HepG2 (cell line): ENCODE data around the gene LRRC3C. TPM values are rescaled to one million over a fixed set of nuclear protein-coding genes. Genes with fewer than 3 reads are reported as not detected.

Experiments
- ATAC-seq: fragments of 200-7000 bp; cut with Tn5 transposase; 3 replicates; pipeline ENCODE4 v1.9.1; 2020; ENCODE audit warnings: mild to moderate bottlenecking, moderate library complexity
- BruUV-seq: library from RNA; stranded (reverse); fragments of 400-500 nt; replicated peaks from 2 replicates; lab custom pipeline; 2021; lab: Mats Ljungman, UMichigan
- CTCF ChIA-PET: fragments of 300-600 bp; formaldehyde crosslinking; extraction: SDS; loops from one replicate; lab custom pipeline; 2021; ENCODE audit warnings: low total read pairs, inconsistent platforms, low intra/inter-chr PET ratio; lab: Yijun Ruan, JAX
- POLR2A ChIA-PET: fragments of 350-600 bp; sonication (Branson Sonifier 250); formaldehyde crosslinking; loops from one replicate; lab custom pipeline; 2020; ENCODE audit warnings: antibody characterized with exemption, inconsistent platforms; lab: Yijun Ruan, JAX
- DNase-seq: peaks from one replicate; pipeline ENCODE4 v3.0.0-alpha.2; 2015; ENCODE audit warnings: low spot score
- FAIRE-seq: peaks from 3 replicates; lab custom pipeline; 2011; peaks lifted over from hg19 to GRCh38; lab: Jason Lieb, UNC
- H2AFZ ChIP-seq: one replicate; pipeline ENCODE4 v1.6.1; 2011; ENCODE audit warnings: low read length, inconsistent platforms
- H3K27ac ChIP-seq: fragments of 300-600 bp; 3 replicates; pipeline ENCODE4 v1.8.0; 2011; ENCODE audit warnings: mixed run types, mild to moderate bottlenecking, mixed read lengths, low read length, inconsistent platforms; ENCODE audit not compliant: insufficient read depth; ENCODE audit errors: extremely low read length
- H3K27me3 ChIP-seq, 2 experiments: fragments of 200-600 bp in 1 of 2; 2 replicates in 1 of 2; 3 replicates in 1 of 2; pipeline versions ENCODE4 v1.6.0 to v1.8.0; 2011; ENCODE audit warnings: low read length in 2 of 2, mild to moderate bottlenecking in 2 of 2, moderate library complexity in 2 of 2, inconsistent platforms in 1 of 2; ENCODE audit not compliant: insufficient read depth in 2 of 2, control insufficient read depth in 1 of 2
- H3K36me3 ChIP-seq, 2 experiments: fragments of 200-600 bp in 1 of 2; replicated peaks in 1 of 2; 2 replicates in 1 of 2; 3 replicates in 1 of 2; pipeline versions ENCODE4 v1.5.1 to v1.8.0; 2011; ENCODE audit warnings: low read length in 2 of 2, inconsistent platforms in 1 of 2; ENCODE audit not compliant: insufficient read depth in 2 of 2, control insufficient read depth in 1 of 2
- H3K4me1 ChIP-seq: 2 replicates; pipeline ENCODE4 v1.5.1; 2012; ENCODE audit warnings: low read length, inconsistent platforms; ENCODE audit not compliant: insufficient read depth
- H3K4me2 ChIP-seq: 2 replicates; pipeline ENCODE4 v1.6.0; 2011; ENCODE audit warnings: low read depth, low read length, inconsistent platforms
- H3K4me3 ChIP-seq, 3 experiments: fragments of 200-600 bp in 1 of 3; sonication (generic), shearing (Covaris generic) in 1 of 3; replicated peaks in 1 of 3; 2 replicates each; pipeline ENCODE4 v1.5.1; 2011 to 2016; ENCODE audit warnings: low read length in 3 of 3, inconsistent platforms in 2 of 3, low read depth in 2 of 3, mild to moderate bottlenecking in 2 of 3, control low read depth in 1 of 3, mixed read lengths in 1 of 3; ENCODE audit not compliant: insufficient read depth in 1 of 3
- H3K79me2 ChIP-seq: one replicate; pipeline ENCODE4 v1.6.1; 2011; ENCODE audit warnings: low read length, inconsistent platforms; ENCODE audit not compliant: insufficient read depth
- H3K9ac ChIP-seq: 2 replicates; pipeline ENCODE4 v1.6.0; 2011; ENCODE audit warnings: mild to moderate bottlenecking, low read depth, low read length, inconsistent platforms; ENCODE audit not compliant: insufficient read depth
- H3K9me3 ChIP-seq: 2 replicates; pipeline ENCODE4 v1.5.1; 2012; ENCODE audit warnings: mild to moderate bottlenecking, low read length
- H4K20me1 ChIP-seq: 2 replicates; pipeline ENCODE4 v1.6.0; 2011; ENCODE audit warnings: inconsistent platforms, mild to moderate bottlenecking, low read length, moderate library complexity; ENCODE audit not compliant: insufficient read depth
- RARG ChIP-seq: sonication (generic); formaldehyde crosslinking; IDR thresholded peaks from 2 replicates; pipeline ENCODE4 v1.4.0; 2020; ENCODE audit warnings: low read depth, mild to moderate bottlenecking, missing genetic modification reagents
- TFAP4 ChIP-seq: sonication (generic); IDR thresholded peaks from 2 replicates; pipeline ENCODE4 v1.6.1; 2016; ENCODE audit warnings: low read depth, borderline replicate concordance
- ZNF432 ChIP-seq: sonication (generic); formaldehyde crosslinking; IDR thresholded peaks from 2 replicates; pipeline ENCODE4 v1.5.0; 2020; ENCODE audit warnings: missing genetic modification reagents, mild to moderate bottlenecking, borderline replicate concordance
- ZNF629 ChIP-seq: sonication (generic); formaldehyde crosslinking; conservative IDR thresholded peaks from 2 replicates; pipeline ENCODE4 v1.5.0; 2020; ENCODE audit warnings: missing genetic modification reagents
- ZNF704 ChIP-seq: sonication (generic); formaldehyde crosslinking; IDR thresholded peaks from 2 replicates; pipeline ENCODE4 v1.8.1; 2023; ENCODE audit warnings: mild to moderate bottlenecking, inconsistent platforms, moderate library complexity, missing genetic modification reagents, borderline replicate concordance
- ZNF784 ChIP-seq: sonication (generic); formaldehyde crosslinking; IDR thresholded peaks from 2 replicates; pipeline ENCODE4 v1.5.1; 2020; ENCODE audit warnings: missing genetic modification reagents, mild to moderate bottlenecking, borderline replicate concordance
- ZNF878 ChIP-seq: sonication (generic); formaldehyde crosslinking; IDR thresholded peaks from 2 replicates; pipeline ENCODE4 v1.8.1; 2023; ENCODE audit warnings: mild to moderate bottlenecking, missing genetic modification reagents, moderate library complexity
- WGBS: methylation state at CpG from one replicate; pipeline ENCODE4 v1.1.6; 2017; ENCODE audit warnings: low lambda C conversion rate; 5-methylcytosine and 5-hydroxymethylcytosine counted together
- in situ Hi-C: cut with HindIII; loops from 2 replicates; pipeline ENCODE4 v1.10.0; 2017; ENCODE audit warnings: low pct_unique_long_range_greater_than_20kb; ENCODE audit not compliant: extremely low pct_ligation_motif_present
- intact Hi-C: fragments of 100-400 bp; cut with micrococcal nuclease; formaldehyde crosslinking; loops from one replicate; pipeline ENCODE4 v1.10.0; 2022; ENCODE audit not compliant: unreplicated experiment
- polyA plus RNA-seq, 8 experiments: library from polyadenylated mRNA; depleted of rRNA in 3 of 8; stranded (reverse) in 7 of 8; unstranded in 1 of 8; fragments of >200 nt; fragmentation: Illumina TruSeq in 4 of 8; extraction: Trizol in 4 of 8; gene quantifications; 2 replicates each; pipeline versions ENCODE4 v1.2.1 to v1.2.3, GENCODE V29; 2011 to 2016; ENCODE audit warnings: low read depth in 4 of 8, missing spikeins in 1 of 8, mixed read lengths in 1 of 8; ENCODE audit not compliant: insufficient read depth in 1 of 8
- total RNA-seq, 5 experiments: library from RNA; depleted of rRNA; stranded (reverse); fragments of >200 nt; fragmentation: Illumina TruSeq; extraction: Trizol; gene quantifications; 2 replicates each; pipeline ENCODE4 v1.2.3, GENCODE V29; 2016; ENCODE audit warnings: low read depth in 1 of 5

LRRC3C gene
- total and polyA plus RNA-seq, 2 of the 13 experiments (the other 11 are each of a cell fraction or from before 2014, with no cell fraction given) = 0.17 TPM; not detected in 1

GRCh38 chr17:39908789-39909352 is 18.7 kb upstream of the LRRC3C start:
- no peak overlapping the region for H3K9ac ChIP-seq
- BruUV-seq = no TSS peak
- DNase-seq (no peak), ATAC-seq (no peak), FAIRE-seq (no peak)
- WGBS = 90% methylated on average over 6 of the region's 6 CpGs
- ChIA-PET POLR2A (no interaction called here), CTCF (no interaction called here)
- no peaks in the 10 kb centered on the region for H3K36me3 ChIP-seq
- intact Hi-C loops (no loop called here), in situ Hi-C loops (no loop called here)
- no peak overlapping the region for H2AFZ ChIP-seq
- peaks cover 28% of the 10 kb centered on the region for H3K4me1 ChIP-seq
- no peak for TF ChIP-seq ZNF784
- no peak for TF ChIP-seq RARG (CRISPR knock-in tag)
- no peak for TF ChIP-seq ZNF704 (CRISPR knock-in tag)
- no peak for TF ChIP-seq TFAP4
- no peak for TF ChIP-seq ZNF432
- peak; percentile 83 for TF ChIP-seq ZNF629 (CRISPR knock-in tag)
- TF ChIP-seq ZNF878 (CRISPR knock-in tag) = no peak
- no peaks in the 10 kb centered on the region for H4K20me1 ChIP-seq
- no peak overlapping the region for H3K27ac ChIP-seq
- no peak overlapping the region for H3K4me2 ChIP-seq
- no peak overlapping the region for H3K4me3 ChIP-seq
- H3K27me3 ChIP-seq = no peaks in the 10 kb centered on the region
- H3K79me2 ChIP-seq = no peaks in the 10 kb centered on the region
- H3K9me3 ChIP-seq = no peaks in the 10 kb centered on the region
